GM23338 (cell line): ENCODE results near the gene TCP11L2. TPM values are rescaled to one million over a fixed set of nuclear protein-coding genes. Genes with fewer than 3 reads are reported as not detected.

Experiments used
- ATAC-seq: fragments of 200-7000 bp; cut with Tn5 transposase; 3 replicates; pipeline ENCODE4 v1.9.1; 2020
- DNase-seq: peaks from one replicate; pipeline ENCODE4 v3.0.0-alpha.2; 2015; ENCODE audit warnings: low spot score
- H2AFZ ChIP-seq: fragments of 200-600 bp; sonication (generic); 2 replicates; pipeline ENCODE4 v1.8.0; 2016; ENCODE audit warnings: antibody characterized with exemption, mild to moderate bottlenecking, moderate library complexity
- H3F3A ChIP-seq: fragments of 200-600 bp; sonication (generic); replicated peaks from 2 replicates; pipeline ENCODE4 v1.8.0; 2017; ENCODE audit warnings: antibody characterized with exemption, mixed run types, low read depth
- H3K27ac ChIP-seq: fragments of 200-600 bp; sonication (generic); 2 replicates; pipeline ENCODE4 v1.6.1; 2016; ENCODE audit warnings: low read depth
- H3K27me3 ChIP-seq: fragments of 200-600 bp; sonication (generic); 2 replicates; pipeline ENCODE4 v1.8.0; 2016; ENCODE audit warnings: mild to moderate bottlenecking, mixed run types, moderate library complexity; ENCODE audit not compliant: insufficient read depth
- H3K36me3 ChIP-seq: fragments of 200-600 bp; sonication (generic); 2 replicates; pipeline ENCODE4 v1.8.0; 2016; ENCODE audit warnings: mild to moderate bottlenecking; ENCODE audit not compliant: insufficient read depth
- H3K4me1 ChIP-seq: fragments of 200-600 bp; sonication (generic); 2 replicates; pipeline ENCODE4 v1.8.0; 2016; ENCODE audit warnings: mild to moderate bottlenecking, moderate library complexity; ENCODE audit not compliant: insufficient read depth
- H3K4me2 ChIP-seq: fragments of 200-600 bp; sonication (generic); 2 replicates; pipeline ENCODE4 v1.7.1; 2017; ENCODE audit warnings: mixed run types
- H3K4me3 ChIP-seq: fragments of 200-600 bp; sonication (generic); 2 replicates; pipeline ENCODE4 v1.6.1; 2016; ENCODE audit warnings: mixed run types
- H3K79me2 ChIP-seq: fragments of 200-600 bp; sonication (generic); replicated peaks from 2 replicates; pipeline ENCODE4 v1.8.0; 2017; ENCODE audit warnings: mild to moderate bottlenecking; ENCODE audit not compliant: insufficient read depth
- H3K9me2 ChIP-seq: fragments of 200-600 bp; sonication (generic); 2 replicates; pipeline ENCODE4 v1.8.0; 2017; ENCODE audit not compliant: insufficient read depth
- H4K20me1 ChIP-seq: fragments of 200-600 bp; sonication (generic); replicated peaks from 2 replicates; pipeline ENCODE4 v1.8.0; 2017; ENCODE audit warnings: mild to moderate bottlenecking; ENCODE audit not compliant: insufficient read depth
- H3K27ac Mint-ChIP-seq: 2 replicates; pipeline ENCODE4 v1.8.0; 2020; ENCODE audit warnings: inconsistent platforms, mild to moderate bottlenecking, moderate library complexity, mixed read lengths
- H3K27me3 Mint-ChIP-seq: 3 replicates; pipeline ENCODE4 v1.8.0; 2022; ENCODE audit warnings: low read depth, mild to moderate bottlenecking, moderate library complexity, mixed read lengths, inconsistent platforms; ENCODE audit not compliant: insufficient read depth, poor library complexity
- H3K36me3 Mint-ChIP-seq: 3 replicates; pipeline ENCODE4 v1.8.0; 2021; ENCODE audit warnings: low read depth, mild to moderate bottlenecking, inconsistent platforms, moderate library complexity, mixed read lengths
- H3K4me1 Mint-ChIP-seq: 3 replicates; pipeline ENCODE4 v1.8.0; 2020; ENCODE audit warnings: mild to moderate bottlenecking, inconsistent platforms, mixed read lengths
- H3K4me3 Mint-ChIP-seq: 3 replicates; pipeline ENCODE4 v1.8.0; 2021; ENCODE audit warnings: moderate library complexity, mild to moderate bottlenecking, inconsistent platforms, mixed read lengths
- H3K9me3 Mint-ChIP-seq: 3 replicates; pipeline ENCODE4 v1.8.0; 2020; ENCODE audit warnings: moderate library complexity, mild to moderate bottlenecking, inconsistent platforms, mixed read lengths
- CREB1 ChIP-seq: fragments of 250-450 bp; sonication (Bioruptor Pico); IDR thresholded peaks from 2 replicates; pipeline ENCODE4 v1.5.0; 2020; ENCODE audit warnings: low read depth, mild to moderate bottlenecking, moderate library complexity
- EZH2 ChIP-seq: fragments of 200-600 bp; sonication (generic); IDR thresholded peaks from one replicate; pipeline ENCODE4 v1.8.0; 2017; ENCODE audit warnings: antibody characterized with exemption, mild to moderate bottlenecking, low read depth; ENCODE audit not compliant: unreplicated experiment
- EZH2phosphoT487 ChIP-seq: fragments of 200-600 bp; sonication (generic); IDR thresholded peaks from one replicate; pipeline ENCODE4 v1.8.1; 2018; ENCODE audit warnings: antibody characterized with exemption; ENCODE audit not compliant: unreplicated experiment
- JUNB ChIP-seq: IDR thresholded peaks from one replicate; pipeline ENCODE4 v1.6.1; 2016; ENCODE audit warnings: antibody characterized with exemption; ENCODE audit not compliant: unreplicated experiment
- NANOG ChIP-seq: IDR thresholded peaks from 2 replicates; pipeline ENCODE4 v1.6.1; 2016; ENCODE audit warnings: antibody characterized with exemption, borderline replicate concordance
- POLR2AphosphoS5 ChIP-seq: IDR thresholded peaks from 2 replicates; pipeline ENCODE4 v1.6.1; 2016; ENCODE audit warnings: antibody characterized with exemption, low read depth
- STAT1 ChIP-seq: IDR thresholded peaks from one replicate; pipeline ENCODE4 v1.6.1; 2016; ENCODE audit warnings: antibody characterized with exemption; ENCODE audit not compliant: unreplicated experiment
- ZNF114 ChIP-seq: fragments of 250-450 bp; sonication (Bioruptor Pico); IDR thresholded peaks from 2 replicates; pipeline ENCODE4 v1.5.0; 2020; ENCODE audit warnings: mild to moderate bottlenecking, moderate library complexity
- ZNF331 ChIP-seq: fragments of 250-450 bp; sonication (Bioruptor Pico); IDR thresholded peaks from 2 replicates; pipeline ENCODE4 v1.5.0; 2020; ENCODE audit warnings: low read depth, mild to moderate bottlenecking, moderate library complexity
- polyA plus RNA-seq: library from polyadenylated mRNA; unstranded; fragments of >200 nt; fragmentation: Nextera tagmentation; extraction: Ambion mirVana; gene quantifications from 2 replicates; pipeline ENCODE4 v1.2.1, GENCODE V29; 2016
- total RNA-seq: library from RNA; depleted of rRNA; stranded (reverse); fragments of >200 nt; shearing (Covaris generic); gene quantifications from 2 replicates; pipeline ENCODE4 v1.2.3, GENCODE V29; 2014
- TF ChIP-seq, protein P1 (sequence below), 2 experiments: fragments of 200-600 bp in 1 of 2; sonication (generic) in 1 of 2; conservative IDR thresholded peaks; 2 replicates each; pipeline versions ENCODE4 v1.5.1 to v1.6.1; 2016 to 2017; ENCODE audit warnings: antibody characterized with exemption in 2 of 2, low read depth in 2 of 2, mild to moderate bottlenecking in 2 of 2, moderate library complexity in 1 of 2
- TF ChIP-seq, protein P2 (sequence below): IDR thresholded peaks from one replicate; pipeline ENCODE4 v1.6.1; 2018; ENCODE audit warnings: antibody characterized with exemption; ENCODE audit not compliant: unreplicated experiment
- TF ChIP-seq, protein P3 (sequence below): IDR thresholded peaks from 2 replicates; pipeline ENCODE4 v1.6.1; 2016; ENCODE audit warnings: antibody characterized with exemption
- TF ChIP-seq, protein P4 (sequence below): fragments of 250-450 bp; sonication (Bioruptor Pico); IDR thresholded peaks from 2 replicates; pipeline ENCODE4 v1.5.0; 2020; ENCODE audit warnings: mild to moderate bottlenecking, moderate library complexity

Gene TCP11L2
- total and polyA plus RNA-seq, 2 experiments from 2014 or later: 1.4 to 4.4 TPM

DNA sequence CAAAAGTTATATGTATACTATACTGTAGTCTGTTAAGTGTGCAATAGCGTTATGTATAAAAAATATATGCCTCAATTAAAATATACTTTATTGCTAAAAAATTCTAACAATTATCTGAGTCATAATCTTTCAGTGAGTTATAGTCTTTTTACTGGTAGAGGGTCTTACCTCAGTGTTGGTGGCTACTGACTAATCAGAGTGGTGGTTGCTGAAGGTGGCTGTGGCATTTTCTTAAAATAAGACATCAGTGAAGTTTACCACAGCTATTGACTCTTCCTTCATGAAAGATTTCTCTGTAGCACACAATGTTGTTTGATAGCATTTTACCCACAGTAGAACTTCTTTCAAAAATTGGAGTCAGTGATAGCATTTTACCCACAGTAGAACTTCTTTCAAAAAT is 78.4 kb downstream of the TCP11L2 start:
- ATAC-seq (no peak), DNase-seq (no peak)
- Histone ChIP-seq H3K27me3 (no peaks in the 10 kb centered on the region), H3K79me2 (no peaks in the 10 kb centered on the region), H3K27ac (no peak overlapping the region), H3K36me3 (peaks cover 5% of the 10 kb centered on the region; the same call in 1 of the 2 replicates), H3F3A (no peaks in the 10 kb centered on the region), H2AFZ (no peak overlapping the region), H4K20me1 (no peaks in the 10 kb centered on the region; the same call in 1 of the 2 replicates), H3K4me1 (no peaks in the 10 kb centered on the region), H3K4me3 (no peak overlapping the region), H3K4me2 (no peak overlapping the region), H3K9me2 (no peaks in the 10 kb centered on the region)
- no peaks in the 10 kb centered on the region for H3K4me1 Mint-ChIP-seq
- no peak overlapping the region for H3K4me3 Mint-ChIP-seq
- TF ChIP-seq JUNB: no peak
- TF ChIP-seq, protein P1, sequence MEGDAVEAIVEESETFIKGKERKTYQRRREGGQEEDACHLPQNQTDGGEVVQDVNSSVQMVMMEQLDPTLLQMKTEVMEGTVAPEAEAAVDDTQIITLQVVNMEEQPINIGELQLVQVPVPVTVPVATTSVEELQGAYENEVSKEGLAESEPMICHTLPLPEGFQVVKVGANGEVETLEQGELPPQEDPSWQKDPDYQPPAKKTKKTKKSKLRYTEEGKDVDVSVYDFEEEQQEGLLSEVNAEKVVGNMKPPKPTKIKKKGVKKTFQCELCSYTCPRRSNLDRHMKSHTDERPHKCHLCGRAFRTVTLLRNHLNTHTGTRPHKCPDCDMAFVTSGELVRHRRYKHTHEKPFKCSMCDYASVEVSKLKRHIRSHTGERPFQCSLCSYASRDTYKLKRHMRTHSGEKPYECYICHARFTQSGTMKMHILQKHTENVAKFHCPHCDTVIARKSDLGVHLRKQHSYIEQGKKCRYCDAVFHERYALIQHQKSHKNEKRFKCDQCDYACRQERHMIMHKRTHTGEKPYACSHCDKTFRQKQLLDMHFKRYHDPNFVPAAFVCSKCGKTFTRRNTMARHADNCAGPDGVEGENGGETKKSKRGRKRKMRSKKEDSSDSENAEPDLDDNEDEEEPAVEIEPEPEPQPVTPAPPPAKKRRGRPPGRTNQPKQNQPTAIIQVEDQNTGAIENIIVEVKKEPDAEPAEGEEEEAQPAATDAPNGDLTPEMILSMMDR (conservative IDR thresholded peaks at IDR 0.05; ENCODE audit: low read depth in 2 of 2): no peak
- TF ChIP-seq ZNF331 (CRISPR knock-in tag): no peak
- TF ChIP-seq NANOG: no peak
- TF ChIP-seq ZNF114: no peak
- no peak for TF ChIP-seq STAT1
- TF ChIP-seq, protein P2, sequence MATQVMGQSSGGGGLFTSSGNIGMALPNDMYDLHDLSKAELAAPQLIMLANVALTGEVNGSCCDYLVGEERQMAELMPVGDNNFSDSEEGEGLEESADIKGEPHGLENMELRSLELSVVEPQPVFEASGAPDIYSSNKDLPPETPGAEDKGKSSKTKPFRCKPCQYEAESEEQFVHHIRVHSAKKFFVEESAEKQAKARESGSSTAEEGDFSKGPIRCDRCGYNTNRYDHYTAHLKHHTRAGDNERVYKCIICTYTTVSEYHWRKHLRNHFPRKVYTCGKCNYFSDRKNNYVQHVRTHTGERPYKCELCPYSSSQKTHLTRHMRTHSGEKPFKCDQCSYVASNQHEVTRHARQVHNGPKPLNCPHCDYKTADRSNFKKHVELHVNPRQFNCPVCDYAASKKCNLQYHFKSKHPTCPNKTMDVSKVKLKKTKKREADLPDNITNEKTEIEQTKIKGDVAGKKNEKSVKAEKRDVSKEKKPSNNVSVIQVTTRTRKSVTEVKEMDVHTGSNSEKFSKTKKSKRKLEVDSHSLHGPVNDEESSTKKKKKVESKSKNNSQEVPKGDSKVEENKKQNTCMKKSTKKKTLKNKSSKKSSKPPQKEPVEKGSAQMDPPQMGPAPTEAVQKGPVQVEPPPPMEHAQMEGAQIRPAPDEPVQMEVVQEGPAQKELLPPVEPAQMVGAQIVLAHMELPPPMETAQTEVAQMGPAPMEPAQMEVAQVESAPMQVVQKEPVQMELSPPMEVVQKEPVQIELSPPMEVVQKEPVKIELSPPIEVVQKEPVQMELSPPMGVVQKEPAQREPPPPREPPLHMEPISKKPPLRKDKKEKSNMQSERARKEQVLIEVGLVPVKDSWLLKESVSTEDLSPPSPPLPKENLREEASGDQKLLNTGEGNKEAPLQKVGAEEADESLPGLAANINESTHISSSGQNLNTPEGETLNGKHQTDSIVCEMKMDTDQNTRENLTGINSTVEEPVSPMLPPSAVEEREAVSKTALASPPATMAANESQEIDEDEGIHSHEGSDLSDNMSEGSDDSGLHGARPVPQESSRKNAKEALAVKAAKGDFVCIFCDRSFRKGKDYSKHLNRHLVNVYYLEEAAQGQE: no peak
- TF ChIP-seq CREB1 (CRISPR knock-in tag): no peak
- TF ChIP-seq EZH2: no peak
- no peak for TF ChIP-seq POLR2AphosphoS5
- TF ChIP-seq EZH2phosphoT487: no peak
- TF ChIP-seq, protein P3, sequence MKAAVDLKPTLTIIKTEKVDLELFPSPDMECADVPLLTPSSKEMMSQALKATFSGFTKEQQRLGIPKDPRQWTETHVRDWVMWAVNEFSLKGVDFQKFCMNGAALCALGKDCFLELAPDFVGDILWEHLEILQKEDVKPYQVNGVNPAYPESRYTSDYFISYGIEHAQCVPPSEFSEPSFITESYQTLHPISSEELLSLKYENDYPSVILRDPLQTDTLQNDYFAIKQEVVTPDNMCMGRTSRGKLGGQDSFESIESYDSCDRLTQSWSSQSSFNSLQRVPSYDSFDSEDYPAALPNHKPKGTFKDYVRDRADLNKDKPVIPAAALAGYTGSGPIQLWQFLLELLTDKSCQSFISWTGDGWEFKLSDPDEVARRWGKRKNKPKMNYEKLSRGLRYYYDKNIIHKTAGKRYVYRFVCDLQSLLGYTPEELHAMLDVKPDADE: no peak
- TF ChIP-seq, protein P4, sequence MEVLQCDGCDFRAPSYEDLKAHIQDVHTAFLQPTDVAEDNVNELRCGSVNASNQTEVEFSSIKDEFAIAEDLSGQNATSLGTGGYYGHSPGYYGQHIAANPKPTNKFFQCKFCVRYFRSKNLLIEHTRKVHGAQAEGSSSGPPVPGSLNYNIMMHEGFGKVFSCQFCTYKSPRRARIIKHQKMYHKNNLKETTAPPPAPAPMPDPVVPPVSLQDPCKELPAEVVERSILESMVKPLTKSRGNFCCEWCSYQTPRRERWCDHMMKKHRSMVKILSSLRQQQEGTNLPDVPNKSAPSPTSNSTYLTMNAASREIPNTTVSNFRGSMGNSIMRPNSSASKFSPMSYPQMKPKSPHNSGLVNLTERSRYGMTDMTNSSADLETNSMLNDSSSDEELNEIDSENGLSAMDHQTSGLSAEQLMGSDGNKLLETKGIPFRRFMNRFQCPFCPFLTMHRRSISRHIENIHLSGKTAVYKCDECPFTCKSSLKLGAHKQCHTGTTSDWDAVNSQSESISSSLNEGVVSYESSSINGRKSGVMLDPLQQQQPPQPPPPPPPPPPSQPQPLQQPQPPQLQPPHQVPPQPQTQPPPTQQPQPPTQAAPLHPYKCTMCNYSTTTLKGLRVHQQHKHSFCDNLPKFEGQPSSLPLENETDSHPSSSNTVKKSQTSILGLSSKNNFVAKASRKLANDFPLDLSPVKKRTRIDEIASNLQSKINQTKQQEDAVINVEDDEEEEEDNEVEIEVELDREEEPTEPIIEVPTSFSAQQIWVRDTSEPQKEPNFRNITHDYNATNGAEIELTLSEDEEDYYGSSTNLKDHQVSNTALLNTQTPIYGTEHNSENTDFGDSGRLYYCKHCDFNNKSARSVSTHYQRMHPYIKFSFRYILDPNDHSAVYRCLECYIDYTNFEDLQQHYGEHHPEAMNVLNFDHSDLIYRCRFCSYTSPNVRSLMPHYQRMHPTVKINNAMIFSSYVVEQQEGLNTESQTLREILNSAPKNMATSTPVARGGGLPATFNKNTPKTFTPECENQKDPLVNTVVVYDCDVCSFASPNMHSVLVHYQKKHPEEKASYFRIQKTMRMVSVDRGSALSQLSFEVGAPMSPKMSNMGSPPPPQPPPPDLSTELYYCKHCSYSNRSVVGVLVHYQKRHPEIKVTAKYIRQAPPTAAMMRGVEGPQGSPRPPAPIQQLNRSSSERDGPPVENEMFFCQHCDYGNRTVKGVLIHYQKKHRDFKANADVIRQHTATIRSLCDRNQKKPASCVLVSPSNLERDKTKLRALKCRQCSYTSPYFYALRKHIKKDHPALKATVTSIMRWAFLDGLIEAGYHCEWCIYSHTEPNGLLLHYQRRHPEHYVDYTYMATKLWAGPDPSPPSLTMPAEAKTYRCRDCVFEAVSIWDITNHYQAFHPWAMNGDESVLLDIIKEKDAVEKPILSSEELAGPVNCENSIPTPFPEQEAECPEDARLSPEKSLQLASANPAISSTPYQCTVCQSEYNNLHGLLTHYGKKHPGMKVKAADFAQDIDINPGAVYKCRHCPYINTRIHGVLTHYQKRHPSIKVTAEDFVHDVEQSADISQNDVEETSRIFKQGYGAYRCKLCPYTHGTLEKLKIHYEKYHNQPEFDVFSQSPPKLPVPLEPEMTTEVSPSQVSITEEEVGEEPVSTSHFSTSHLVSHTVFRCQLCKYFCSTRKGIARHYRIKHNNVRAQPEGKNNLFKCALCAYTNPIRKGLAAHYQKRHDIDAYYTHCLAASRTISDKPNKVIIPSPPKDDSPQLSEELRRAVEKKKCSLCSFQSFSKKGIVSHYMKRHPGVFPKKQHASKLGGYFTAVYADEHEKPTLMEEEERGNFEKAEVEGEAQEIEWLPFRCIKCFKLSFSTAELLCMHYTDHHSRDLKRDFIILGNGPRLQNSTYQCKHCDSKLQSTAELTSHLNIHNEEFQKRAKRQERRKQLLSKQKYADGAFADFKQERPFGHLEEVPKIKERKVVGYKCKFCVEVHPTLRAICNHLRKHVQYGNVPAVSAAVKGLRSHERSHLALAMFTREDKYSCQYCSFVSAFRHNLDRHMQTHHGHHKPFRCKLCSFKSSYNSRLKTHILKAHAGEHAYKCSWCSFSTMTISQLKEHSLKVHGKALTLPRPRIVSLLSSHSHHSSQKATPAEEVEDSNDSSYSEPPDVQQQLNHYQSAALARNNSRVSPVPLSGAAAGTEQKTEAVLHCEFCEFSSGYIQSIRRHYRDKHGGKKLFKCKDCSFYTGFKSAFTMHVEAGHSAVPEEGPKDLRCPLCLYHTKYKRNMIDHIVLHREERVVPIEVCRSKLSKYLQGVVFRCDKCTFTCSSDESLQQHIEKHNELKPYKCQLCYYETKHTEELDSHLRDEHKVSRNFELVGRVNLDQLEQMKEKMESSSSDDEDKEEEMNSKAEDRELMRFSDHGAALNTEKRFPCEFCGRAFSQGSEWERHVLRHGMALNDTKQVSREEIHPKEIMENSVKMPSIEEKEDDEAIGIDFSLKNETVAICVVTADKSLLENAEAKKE: no peak
- H3K36me3 Mint-ChIP-seq: peaks cover 38% of the 10 kb centered on the region
- no peaks in the 10 kb centered on the region for H3K27me3 Mint-ChIP-seq
- no peaks in the 10 kb centered on the region for H3K9me3 Mint-ChIP-seq
- H3K27ac Mint-ChIP-seq: no peak overlapping the region
